Stimulated activated CD8-positive, alpha-beta memory T cell treated with anti-CD3 and anti-CD28 coated beads, Interleukin-12 subunit alpha, Interleukin-12 subunit beta, amount 100 ng/mL, for 4 hours (primary cell): ENCODE data around the gene FBXO48.

Experiments
- DNase-seq: peaks from one replicate; pipeline ENCODE4 v3.0.0-alpha.2; 2020; ENCODE audit warnings: low read depth

Gene FBXO48

GRCh38 chr2:68412127-68412819, 54.8 kb downstream of the FBXO48 start:
- no peak for DNase-seq

GRCh38 chr2:68411397-68412126, 55.5 kb downstream of the FBXO48 start:
- DNase-seq: no peak
